Coronary artery (tissue), 2 donors: ENCODE results near the gene RGS10.
A peak's percentile ranks its signal among the peaks of the same experiment; 100 is the strongest.
"Not testable (repeated sequence)": the region's sequence is repeated elsewhere in the genome, so short reads cannot be mapped to it uniquely, and the experiment has no call there.

Experiments used
- DNase-seq: peaks from one replicate; pipeline ENCODE4 v3.0.0-alpha.2; 2017; ENCODE audit warnings: low spot score
- H3K27ac ChIP-seq, 2 donors: fragments of 200-600 bp; sonication (generic); one replicate each; pipeline ENCODE4 v1.5.1; 2016 to 2019
- H3K4me3 ChIP-seq: fragments of 200-600 bp; sonication (generic); 2 replicates; pipeline ENCODE4 v1.5.1; 2016; ENCODE audit warnings: mild to moderate bottlenecking, moderate library complexity
- CTCF ChIP-seq: fragments of 200-600 bp; sonication (generic); IDR thresholded peaks from one replicate; pipeline ENCODE4 v1.5.1; 2019; ENCODE audit warnings: antibody characterized with exemption

RGS10 gene

GRCh38 chr10:119542357-119542987 lies at the start of gene RGS10:
Gene RGS10 (minus strand): TSS chr10:119542719. CDS start chr10:119542638, 81 bp downstream.
- peak; percentile 79 for DNase-seq
- no peak for TF ChIP-seq CTCF
- Histone ChIP-seq H3K4me3 (peak within 1 kb of the TSS; percentile 92), H3K27ac (peak within 1 kb of the TSS; percentile 55 to 74)

GRCh38 chr10:119588071-119588470 lies 45.6 kb upstream of the RGS10 start:
- TF ChIP-seq CTCF: no peak
- no peak for DNase-seq

GRCh38 chr10:119578355-119578754 lies 35.8 kb upstream of the RGS10 start:
- DNase-seq: no peak
- Histone ChIP-seq H3K27ac (no peak overlapping the region), H3K4me3 (no peak overlapping the region)
- no peak for TF ChIP-seq CTCF

More at GRCh38 chr10:119588071-119588470, 45.6 kb upstream of the RGS10 start:
- H3K27ac ChIP-seq: no peak overlapping the region
- no peak overlapping the region for H3K4me3 ChIP-seq

GRCh38 chr10:119575991-119576390 lies 33.5 kb upstream of the RGS10 start:
- no peak for TF ChIP-seq CTCF
- Histone ChIP-seq H3K4me3 (no peak overlapping the region), H3K27ac (no peak overlapping the region)
- DNase-seq: no peak

GRCh38 chr10:119575506-119575905 lies 33.0 kb upstream of the RGS10 start:
- H3K4me3 ChIP-seq: no peak overlapping the region
- H3K27ac ChIP-seq: no peak overlapping the region
- no peak for DNase-seq
- TF ChIP-seq CTCF: no peak

- TF ChIP-seq CTCF: no peak
- no peak overlapping the region for H3K4me3 ChIP-seq
- no peak for DNase-seq
- H3K27ac ChIP-seq: no peak overlapping the region
Measured at GRCh38 chr10:119567978-119568377, 25.5 kb upstream of the RGS10 start.

- DNase-seq: no peak
- Histone ChIP-seq H3K4me3 (no peak overlapping the region), H3K27ac (no peak overlapping the region)
- no peak for TF ChIP-seq CTCF
Measured at GRCh38 chr10:119562097-119562496, 19.6 kb upstream of the RGS10 start.

- H3K4me3 ChIP-seq, H3K27ac ChIP-seq, DNase-seq: not testable (repeated sequence)
Measured at GRCh38 chr10:119559511-119559910, 17.0 kb upstream of the RGS10 start.

- not testable (repeated sequence) for DNase-seq
Measured at GRCh38 chr10:119556081-119556480, 13.6 kb upstream of the RGS10 start.

More at GRCh38 chr10:119556081-119556480, 13.6 kb upstream of the RGS10 start:
- not testable (repeated sequence) for H3K4me3 ChIP-seq, H3K27ac ChIP-seq
